Prostate gland (tissue), 2 donors: ENCODE data around the gene POLD2. TPM values are rescaled to one million over a fixed set of nuclear protein-coding genes. Genes with fewer than 3 reads are reported as not detected.

Source experiments
- DNase-seq: peaks from one replicate; pipeline ENCODE4 v3.0.0-alpha.2; 2019; ENCODE audit warnings: low spot score
- H3K27ac ChIP-seq, 2 donors: fragments of 200-600 bp; sonication (generic); 2 replicates each; pipeline ENCODE4 v1.5.1; 2017 to 2019
- H3K27me3 ChIP-seq: fragments of 200-600 bp; sonication (generic); replicated peaks from 2 replicates; pipeline ENCODE4 v1.5.1; 2019; ENCODE audit not compliant: insufficient read depth
- H3K36me3 ChIP-seq, 2 donors: fragments of 200-600 bp; sonication (generic); 1 replicate in 1 of 2; 2 replicates in 1 of 2; pipeline versions ENCODE4 v1.5.1 to v1.8.1; 2017 to 2019
- H3K4me1 ChIP-seq: fragments of 200-600 bp; sonication (generic); replicated peaks from 2 replicates; pipeline ENCODE4 v1.5.1; 2019
- H3K4me3 ChIP-seq, 2 donors: fragments of 200-600 bp; sonication (generic); 2 replicates each; pipeline ENCODE4 v1.5.1; 2017 to 2019
- H3K9me3 ChIP-seq: fragments of 200-600 bp; sonication (generic); 2 replicates; pipeline ENCODE4 v1.5.1; 2017
- POLR2A ChIP-seq: fragments of 450-650 bp; IDR thresholded peaks from one replicate; pipeline ENCODE4 v1.6.1; 2016; ENCODE audit warnings: antibody characterized with exemption, mild to moderate bottlenecking
- POLR2AphosphoS5 ChIP-seq: sonication (generic); formaldehyde crosslinking; IDR thresholded peaks from one replicate; pipeline ENCODE4 v1.6.1; 2017; ENCODE audit warnings: antibody characterized with exemption
- WGBS: methylation state at CpG from one replicate; pipeline ENCODE4 v1.1.5; 2018; 5-methylcytosine and 5-hydroxymethylcytosine counted together
- intact Hi-C: fragments of 100-400 bp; cut with DNase I; formaldehyde crosslinking; loops from one replicate; pipeline ENCODE4 v1.14.2; 2022
- total RNA-seq, 2 donors: library from RNA; depleted of rRNA; stranded (reverse); fragments of >200 nt; gene quantifications; one replicate each; pipeline ENCODE4 v1.1.0, GENCODE V29; 2016
- TF ChIP-seq, protein P1 (sequence below), 4 experiments: fragments of 200-600 bp in 2 of 4; fragments of 450-650 bp in 2 of 4; sonication (generic) in 2 of 4; IDR thresholded peaks; 1 replicate in 3 of 4; 2 replicates in 1 of 4; pipeline ENCODE4 v1.5.1; 2016 to 2019; ENCODE audit warnings: antibody characterized with exemption in 4 of 4, mild to moderate bottlenecking in 2 of 4, moderate library complexity in 2 of 4

Gene POLD2
- total RNA-seq, 2 donors from 2014 or later = 53.1 to 65.9 TPM

DNA sequence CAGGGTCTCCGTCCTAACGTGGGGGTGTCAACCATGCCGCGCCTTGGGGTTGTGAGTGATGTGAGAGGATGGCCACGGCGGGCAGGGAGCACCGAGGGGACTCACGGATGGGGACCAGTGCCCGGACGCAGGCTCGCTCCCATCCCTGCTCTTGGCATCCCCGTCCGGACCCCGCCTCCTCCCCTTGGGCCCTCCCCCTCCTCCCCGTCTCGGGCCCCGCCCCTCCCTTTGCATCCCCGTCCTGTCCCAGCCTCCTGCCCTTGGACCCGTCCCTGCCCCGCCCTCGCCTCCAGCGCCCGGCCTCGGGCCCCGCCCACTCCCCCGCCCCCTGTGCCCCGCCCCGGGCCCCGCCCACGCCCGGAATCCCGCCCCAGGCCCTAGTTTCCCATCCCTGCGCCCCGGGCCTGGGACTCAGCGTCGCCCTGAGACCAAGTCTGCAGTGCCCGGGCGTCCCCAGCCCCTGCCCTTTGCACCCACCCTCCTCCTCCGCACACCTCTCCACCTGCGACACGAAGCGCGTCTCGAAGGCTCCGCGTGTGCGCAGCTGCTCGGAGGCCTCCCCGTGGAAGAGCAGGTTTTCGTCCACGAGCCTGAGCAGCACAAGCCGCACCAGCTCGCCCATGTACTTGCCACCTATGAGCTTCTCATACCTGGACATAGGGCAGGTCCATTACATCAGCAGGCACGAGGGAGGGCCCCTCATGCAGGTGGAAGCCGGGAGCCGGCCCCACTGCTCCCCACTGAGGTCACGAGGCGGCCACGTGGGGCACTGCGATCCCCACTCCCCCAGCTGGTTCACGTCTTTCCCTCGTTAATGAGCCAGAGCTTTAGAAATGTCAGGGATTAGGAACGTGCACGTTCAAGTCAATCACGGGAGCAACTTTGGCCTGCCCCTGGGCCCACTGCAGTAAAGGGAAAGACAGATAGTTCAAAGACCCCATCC is 22.9 kb upstream of the POLD2 start:
- no peaks in the 10 kb centered on the region for H3K27me3 ChIP-seq
- intact Hi-C loops = no loop called here
- H3K27ac ChIP-seq = no peak overlapping the region
- H3K4me1 ChIP-seq = no peaks in the 10 kb centered on the region
- H3K9me3 ChIP-seq = no peaks in the 10 kb centered on the region
- peak; percentile 56 for DNase-seq
- 16% methylated on average over 52 of the region's 65 CpGs for WGBS
- no peaks in the 10 kb centered on the region for H3K36me3 ChIP-seq
- TF ChIP-seq POLR2AphosphoS5 = no peak
- TF ChIP-seq POLR2A = no peak
- TF ChIP-seq, protein P1, sequence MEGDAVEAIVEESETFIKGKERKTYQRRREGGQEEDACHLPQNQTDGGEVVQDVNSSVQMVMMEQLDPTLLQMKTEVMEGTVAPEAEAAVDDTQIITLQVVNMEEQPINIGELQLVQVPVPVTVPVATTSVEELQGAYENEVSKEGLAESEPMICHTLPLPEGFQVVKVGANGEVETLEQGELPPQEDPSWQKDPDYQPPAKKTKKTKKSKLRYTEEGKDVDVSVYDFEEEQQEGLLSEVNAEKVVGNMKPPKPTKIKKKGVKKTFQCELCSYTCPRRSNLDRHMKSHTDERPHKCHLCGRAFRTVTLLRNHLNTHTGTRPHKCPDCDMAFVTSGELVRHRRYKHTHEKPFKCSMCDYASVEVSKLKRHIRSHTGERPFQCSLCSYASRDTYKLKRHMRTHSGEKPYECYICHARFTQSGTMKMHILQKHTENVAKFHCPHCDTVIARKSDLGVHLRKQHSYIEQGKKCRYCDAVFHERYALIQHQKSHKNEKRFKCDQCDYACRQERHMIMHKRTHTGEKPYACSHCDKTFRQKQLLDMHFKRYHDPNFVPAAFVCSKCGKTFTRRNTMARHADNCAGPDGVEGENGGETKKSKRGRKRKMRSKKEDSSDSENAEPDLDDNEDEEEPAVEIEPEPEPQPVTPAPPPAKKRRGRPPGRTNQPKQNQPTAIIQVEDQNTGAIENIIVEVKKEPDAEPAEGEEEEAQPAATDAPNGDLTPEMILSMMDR (IDR thresholded peaks at IDR 0.05) = no peak
- peak overlapping the region; percentile 11 to 28 for H3K4me3 ChIP-seq

DNA sequence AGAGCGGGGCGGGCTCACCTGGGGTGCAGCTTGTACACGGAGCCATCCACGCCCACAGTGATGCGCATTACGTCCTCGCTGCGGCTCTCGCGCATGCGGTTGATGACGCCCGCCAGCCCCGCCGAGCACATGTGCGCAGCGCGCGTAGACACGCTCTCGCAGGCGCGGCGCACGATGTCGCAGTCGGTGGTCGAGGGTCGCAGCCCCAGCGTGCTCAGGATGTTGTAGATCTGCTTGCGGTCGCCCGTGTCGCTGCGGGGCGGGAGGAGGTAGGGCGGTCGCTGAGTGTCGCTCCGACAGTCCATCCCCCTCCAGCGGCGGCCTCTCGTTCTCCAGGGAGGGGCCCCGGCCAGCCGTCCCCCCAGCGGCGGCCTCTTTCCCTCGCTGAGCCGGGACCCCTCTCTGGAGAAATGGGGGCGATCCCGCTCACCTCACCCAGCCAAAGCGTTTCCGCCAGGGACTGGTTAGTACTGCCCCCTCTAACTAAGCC is 22.2 kb upstream of the POLD2 start:
- no peaks in the 10 kb centered on the region for H3K27me3 ChIP-seq
- no peaks in the 10 kb centered on the region for H3K36me3 ChIP-seq
- no peak for DNase-seq
- TF ChIP-seq, protein P1 (IDR thresholded peaks at IDR 0.05) = no peak
- TF ChIP-seq POLR2A (no peak), POLR2AphosphoS5 (no peak)
- H3K9me3 ChIP-seq = no peaks in the 10 kb centered on the region
- intact Hi-C loops = no loop called here
- H3K27ac ChIP-seq = no peak overlapping the region
- no peaks in the 10 kb centered on the region for H3K4me1 ChIP-seq
- WGBS = 20% methylated on average over 50 of the region's 53 CpGs
- peak overlapping the region; percentile 11 to 28 for H3K4me3 ChIP-seq

DNA sequence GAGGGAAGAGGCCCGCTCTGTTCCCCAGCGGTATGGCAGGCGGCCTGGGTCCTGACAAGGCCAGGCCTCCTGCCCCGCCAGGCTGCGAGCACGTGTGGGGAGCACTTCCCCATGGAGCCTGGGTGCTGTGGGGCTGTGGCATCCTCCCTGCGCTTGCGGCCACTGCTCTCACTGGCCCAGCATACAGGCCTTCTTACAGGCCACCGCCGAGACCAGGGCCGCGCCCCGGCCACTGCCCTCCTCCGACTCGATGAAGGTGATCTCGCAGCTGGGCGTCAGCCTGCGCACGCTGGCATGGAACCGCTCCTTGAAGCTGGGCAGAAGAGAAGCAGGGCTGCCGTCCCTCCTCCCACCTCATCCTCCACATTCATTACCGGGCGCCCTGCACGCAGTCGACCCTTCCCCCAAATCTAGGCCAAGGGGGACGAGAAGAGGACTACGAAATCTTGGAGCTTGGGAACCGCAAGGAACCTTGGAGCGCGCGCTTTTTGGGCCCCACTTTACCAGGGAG is 21.7 kb upstream of the POLD2 start:
- no peak for DNase-seq
- intact Hi-C loops = no loop called here

DNA sequence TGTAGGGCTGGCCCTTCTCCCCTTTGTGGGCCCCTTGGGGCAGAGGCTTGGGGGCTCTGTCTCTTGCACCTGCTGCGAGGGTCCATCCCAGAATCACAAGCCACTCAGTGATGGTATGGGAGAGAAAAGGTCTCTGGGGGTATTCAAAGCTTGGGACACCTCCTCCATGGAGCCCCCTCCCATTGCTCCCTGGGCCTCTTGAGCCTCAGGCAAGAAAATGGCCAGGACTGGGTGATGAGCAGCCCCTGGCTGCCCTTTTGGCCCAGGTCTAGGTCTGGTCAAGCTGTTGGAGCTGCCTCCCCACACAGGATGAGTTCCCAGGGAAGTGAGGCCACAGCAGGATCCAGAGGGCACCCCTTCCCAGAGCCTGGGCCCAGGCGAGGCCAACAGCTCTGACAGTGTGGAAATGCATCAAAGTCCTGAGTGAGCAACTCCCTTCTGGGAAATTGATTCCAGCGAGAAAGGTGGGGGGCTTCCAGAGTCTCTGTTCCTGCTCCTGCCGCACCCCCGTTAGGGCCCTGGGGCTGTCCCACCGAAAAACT is 21.1 kb upstream of the POLD2 start:
- H3K27me3 ChIP-seq = no peaks in the 10 kb centered on the region
- H3K27ac ChIP-seq = no peak overlapping the region
- no peaks in the 10 kb centered on the region for H3K9me3 ChIP-seq
- H3K36me3 ChIP-seq = no peaks in the 10 kb centered on the region
- TF ChIP-seq POLR2A (no peak), POLR2AphosphoS5 (no peak)
- TF ChIP-seq, protein P1 (IDR thresholded peaks at IDR 0.05) = no peak
- no peaks in the 10 kb centered on the region for H3K4me1 ChIP-seq
- intact Hi-C loops = no loop called here
- 100% methylated on average over 6 of the region's 6 CpGs for WGBS
- no peak overlapping the region for H3K4me3 ChIP-seq
- no peak for DNase-seq

More for the DNA sequence above, 21.7 kb upstream of the POLD2 start:
- WGBS = 74% methylated on average over 27 of the region's 31 CpGs
- H3K27me3 ChIP-seq = no peaks in the 10 kb centered on the region
- no peaks in the 10 kb centered on the region for H3K36me3 ChIP-seq
- H3K9me3 ChIP-seq = no peaks in the 10 kb centered on the region
- TF ChIP-seq POLR2AphosphoS5 (no peak), POLR2A (no peak)
- TF ChIP-seq, protein P1 (IDR thresholded peaks at IDR 0.05) = no peak
- H3K27ac ChIP-seq = no peak overlapping the region
- peak overlapping the region in 1 of 2 donors; percentile 28 for H3K4me3 ChIP-seq
- H3K4me1 ChIP-seq = no peaks in the 10 kb centered on the region
